GM19452 (cell line): ENCODE measurements around the gene KDM4C.
"Not testable (repeated sequence)": the region's sequence is repeated elsewhere in the genome, so short reads cannot be mapped to it uniquely, and the experiment has no call there.

Experiments used
- ATAC-seq: cut with Tn5 transposase; IDR thresholded peaks from one replicate; pipeline ENCODE4 v1.9.1; 2021; ENCODE audit not compliant: unreplicated experiment

Gene KDM4C

DNA sequence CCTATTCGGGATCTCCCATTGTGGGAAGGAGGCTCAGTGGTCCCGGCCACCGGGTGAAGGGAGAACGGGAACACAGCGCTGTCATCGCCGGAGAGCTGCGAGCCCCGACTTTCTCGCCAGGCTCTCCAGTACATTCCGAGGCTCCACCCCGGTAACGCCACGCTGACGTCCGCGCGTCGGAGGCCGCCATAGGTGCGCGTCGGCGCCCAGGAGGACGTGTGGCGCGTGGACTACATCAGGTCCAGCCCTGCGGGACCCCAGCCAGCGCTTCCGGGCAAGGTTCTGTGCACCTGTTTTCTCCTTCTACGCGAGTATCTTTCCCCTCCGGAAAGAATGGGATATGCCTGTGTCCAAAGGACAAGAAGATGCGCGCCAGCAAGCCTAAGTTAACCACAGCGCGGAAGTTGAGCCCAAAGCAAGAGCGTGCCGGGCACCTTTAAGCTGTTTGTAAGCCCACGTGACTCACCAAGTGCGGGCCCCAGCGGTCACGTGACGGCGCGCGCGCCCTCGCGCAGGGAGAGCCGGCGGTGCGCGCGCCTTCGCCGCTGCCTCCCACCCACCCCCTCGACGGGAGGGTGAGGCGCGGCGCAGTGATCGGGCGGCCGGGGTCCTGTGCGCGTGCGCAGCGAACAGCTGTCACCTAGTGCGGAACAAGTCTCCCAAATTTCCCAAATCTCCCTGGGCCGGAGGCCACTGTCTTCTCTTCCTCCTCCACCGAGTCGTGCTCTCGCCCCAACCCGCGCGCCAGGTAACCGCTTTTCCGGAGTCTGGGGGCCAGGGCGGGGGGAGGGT lies at the start of gene KDM4C:
Gene KDM4C, plus strand, starts transcription at position 518 of the 792 bp plus-strand sequence. CDS start 35,016 bp downstream, outside the sequence.
- peak; percentile 80 for ATAC-seq

DNA sequence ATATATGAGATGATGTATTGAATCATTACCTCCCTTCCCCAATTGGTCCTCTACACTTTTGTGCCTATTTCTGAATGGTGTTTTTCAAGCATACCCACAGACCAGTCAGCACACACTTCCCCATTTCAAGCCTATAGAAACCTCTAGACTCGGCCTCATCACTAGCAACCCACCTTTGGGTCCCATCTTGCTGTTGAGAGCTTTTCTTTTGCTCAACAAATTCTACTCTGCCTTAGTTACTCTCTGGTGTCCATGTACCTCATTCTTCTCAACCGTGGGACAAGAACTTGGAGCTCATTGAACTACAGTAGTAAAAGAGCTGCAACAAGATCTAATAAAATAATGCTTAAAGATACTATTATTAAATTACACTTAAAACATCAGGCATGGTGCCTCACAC lies 49.0 kb upstream of the KDM4C start:
- ATAC-seq = no peak

DNA sequence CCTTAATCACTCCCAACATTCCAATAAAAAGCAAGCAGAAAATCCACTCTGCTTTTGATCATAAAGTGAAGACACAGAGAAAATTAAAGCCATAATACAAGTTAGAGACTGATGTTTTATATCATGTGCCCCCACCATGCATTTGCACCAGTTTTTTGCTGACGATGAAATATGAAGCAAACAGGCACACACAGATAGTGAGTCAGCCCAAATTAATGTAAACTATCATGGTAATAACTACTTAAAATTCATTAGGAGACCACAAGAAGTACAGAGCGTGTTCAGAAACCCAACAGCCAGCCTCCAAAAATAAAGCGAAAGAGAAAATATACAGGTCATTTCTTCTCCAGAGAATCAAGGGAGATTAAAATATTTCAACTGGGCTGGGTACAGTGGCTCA lies 46.4 kb upstream of the KDM4C start:
- no peak for ATAC-seq

DNA sequence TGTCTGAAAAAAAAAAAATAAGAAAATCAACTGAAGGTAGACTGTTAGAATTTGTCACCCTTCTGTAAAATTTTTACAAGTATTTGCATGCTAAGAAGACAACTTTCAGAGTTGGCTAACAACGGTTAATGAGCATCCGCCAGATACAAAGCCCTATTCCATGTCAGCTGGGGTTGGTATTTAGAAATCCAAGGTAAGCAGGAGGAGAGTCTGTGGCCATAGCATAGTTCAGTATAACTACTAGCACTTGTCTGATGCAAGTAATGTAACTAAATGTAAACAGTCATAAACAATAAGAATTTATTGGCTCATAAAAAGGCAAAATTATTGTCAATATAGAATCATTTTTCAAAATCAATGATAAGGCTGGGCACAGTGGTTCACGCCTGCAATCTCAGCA lies 45.7 kb upstream of the KDM4C start:
- ATAC-seq = no peak

DNA sequence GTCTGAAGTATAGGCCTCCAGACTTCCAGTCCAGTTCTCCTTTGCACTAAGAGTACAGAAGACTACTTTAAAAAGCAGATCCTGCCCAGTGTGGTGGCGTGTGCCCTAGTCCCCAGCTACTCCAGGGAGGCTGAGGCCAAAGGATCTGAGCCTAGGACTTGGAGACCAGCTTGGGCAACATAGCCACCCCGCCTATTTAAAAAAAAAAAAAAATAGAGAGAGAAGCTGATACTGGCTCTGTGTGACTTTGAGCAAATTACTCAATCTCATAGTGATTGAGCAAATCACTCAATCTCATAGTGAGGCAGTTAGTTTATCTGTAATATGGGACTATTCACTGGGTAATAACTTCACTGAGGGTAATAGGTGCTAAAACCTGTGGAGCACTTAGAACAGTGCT lies 43.6 kb upstream of the KDM4C start:
- no peak for ATAC-seq

DNA sequence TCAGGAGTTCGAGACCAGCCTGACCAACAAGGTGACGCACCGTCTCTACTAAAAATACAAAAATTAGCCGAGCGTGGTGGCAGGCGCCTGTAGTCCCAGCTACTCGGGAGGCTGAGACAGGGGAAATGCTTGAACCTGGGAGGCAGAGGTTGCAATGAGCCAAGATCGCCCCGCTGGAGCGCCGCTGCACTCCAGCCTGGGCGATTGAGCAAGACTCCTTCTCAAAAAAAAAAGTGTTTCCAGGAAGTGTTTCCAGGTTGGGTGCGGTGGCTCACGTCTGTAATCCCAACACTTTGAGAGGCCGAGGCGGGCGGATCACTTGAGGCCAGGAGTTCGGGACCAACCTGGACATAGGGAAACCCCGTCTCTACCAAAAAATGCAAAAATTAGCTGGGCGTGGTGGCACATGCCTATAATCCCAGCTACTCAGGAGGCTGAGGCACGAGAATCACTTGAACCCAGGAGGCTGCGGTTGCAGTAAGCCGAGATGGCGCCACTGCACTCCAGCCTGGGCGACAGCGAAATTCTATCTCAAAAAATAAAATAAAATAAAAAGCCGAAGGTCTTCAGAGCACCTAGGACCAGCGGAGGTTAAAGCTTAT lies 42.5 kb upstream of the KDM4C start:
- ATAC-seq = not testable (repeated sequence)

DNA sequence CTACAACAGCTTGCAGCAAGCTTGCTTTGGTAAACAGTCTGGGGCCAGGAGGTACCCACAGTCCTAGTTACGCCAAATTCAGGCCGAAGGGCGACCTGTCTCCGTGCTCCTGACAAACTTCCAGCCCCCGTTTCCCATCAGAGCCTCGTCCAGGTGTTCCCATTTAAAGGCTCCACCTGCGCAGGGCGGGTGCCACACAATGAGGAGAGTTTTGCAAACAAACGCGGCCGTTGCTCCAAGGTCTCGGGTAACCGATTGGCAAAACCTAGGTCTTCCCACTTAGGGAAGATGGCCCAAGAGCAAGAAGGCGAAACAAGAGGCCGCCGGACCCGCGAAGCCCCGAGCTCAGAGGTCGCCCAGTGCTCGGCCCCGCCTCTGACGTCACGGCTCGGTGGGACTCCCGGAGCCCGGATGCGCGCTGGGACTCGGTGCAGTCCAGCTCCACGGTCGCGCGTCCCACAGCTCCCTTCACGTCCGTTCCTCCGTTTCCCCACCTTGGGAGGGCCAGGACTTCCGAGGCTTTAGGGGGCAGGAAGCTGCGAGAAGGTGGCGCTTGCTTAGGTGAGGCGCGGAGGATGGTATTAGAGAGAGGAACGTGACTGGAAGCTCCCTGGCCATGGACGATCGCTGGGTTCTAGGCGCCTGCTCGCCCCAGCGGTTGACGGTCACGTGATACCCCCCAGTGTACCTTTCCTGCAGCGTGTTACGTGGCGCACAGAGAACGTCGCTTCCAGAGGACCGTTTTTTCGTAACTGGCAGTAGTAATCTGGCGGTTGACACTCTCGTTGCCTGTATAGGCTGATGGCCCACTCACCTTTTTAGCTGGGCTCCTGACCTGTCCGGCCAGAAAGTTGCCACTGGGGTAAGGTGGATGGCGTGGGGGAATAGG lies 41.8 kb upstream of the KDM4C start:
- peak; percentile 92 for ATAC-seq

DNA sequence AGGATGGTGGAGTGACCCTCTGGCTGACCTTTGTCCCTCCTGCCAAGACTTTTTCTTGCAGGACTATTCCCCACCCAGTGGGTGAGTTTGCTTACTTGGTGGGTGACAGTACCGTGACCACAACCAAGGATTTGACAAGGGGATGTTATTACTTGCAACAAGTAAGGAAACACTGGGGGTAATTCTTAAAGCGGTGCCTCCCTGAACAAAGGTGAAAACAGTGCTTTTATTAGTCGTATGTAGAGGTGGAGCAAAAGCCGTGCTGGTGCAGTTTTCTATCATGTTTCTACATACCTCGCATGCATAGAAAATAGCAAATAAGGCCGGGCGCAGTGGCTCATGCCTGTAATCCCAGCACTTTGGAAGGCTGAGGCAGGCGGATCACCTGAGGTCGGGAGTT lies 41.0 kb upstream of the KDM4C start:
- no peak for ATAC-seq

DNA sequence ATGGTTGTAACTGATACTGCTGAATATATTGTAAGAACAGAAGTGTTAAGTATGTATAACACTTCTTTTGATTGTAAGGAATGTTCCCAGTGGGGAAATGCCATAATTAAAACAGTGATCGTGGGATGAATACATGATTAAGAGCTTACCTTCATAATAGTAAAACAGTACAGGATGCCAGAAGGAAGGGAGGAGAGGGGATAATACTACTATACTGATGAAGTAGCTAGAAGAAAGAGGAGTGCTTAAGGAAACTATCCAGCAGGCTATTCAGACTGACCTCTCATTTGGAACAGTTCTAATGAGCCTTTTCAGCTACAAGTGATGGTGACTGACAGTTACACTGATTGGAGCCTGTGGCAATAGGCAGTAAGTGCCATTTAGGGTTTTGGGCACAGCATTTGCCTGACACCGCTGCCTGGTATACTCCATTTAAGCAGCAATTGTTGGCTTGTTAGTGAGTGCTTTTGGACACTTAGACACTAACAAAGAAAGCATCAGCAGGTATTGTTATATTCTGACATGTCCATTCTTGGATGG lies 33.8 kb upstream of the KDM4C start:
- no peak for ATAC-seq

DNA sequence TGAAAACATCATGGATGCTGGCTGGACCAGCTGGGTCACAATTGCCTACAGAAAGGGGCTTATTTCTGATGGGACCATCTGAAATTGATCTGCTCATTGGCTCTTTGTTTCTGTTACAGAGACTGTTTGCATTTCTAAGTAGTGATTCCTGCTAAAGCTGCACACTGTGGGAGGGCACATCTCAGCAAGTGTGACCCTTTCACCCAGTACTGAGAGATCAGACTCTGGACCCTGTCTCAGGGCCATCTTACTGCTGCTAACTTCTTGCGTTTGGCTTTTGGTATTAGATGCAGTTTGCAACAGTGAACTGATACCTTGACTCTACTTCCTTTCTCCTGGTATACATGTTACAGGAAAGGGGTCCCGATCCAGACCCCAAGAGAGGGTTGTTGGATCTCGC lies 24.5 kb upstream of the KDM4C start:
- no peak for ATAC-seq

DNA sequence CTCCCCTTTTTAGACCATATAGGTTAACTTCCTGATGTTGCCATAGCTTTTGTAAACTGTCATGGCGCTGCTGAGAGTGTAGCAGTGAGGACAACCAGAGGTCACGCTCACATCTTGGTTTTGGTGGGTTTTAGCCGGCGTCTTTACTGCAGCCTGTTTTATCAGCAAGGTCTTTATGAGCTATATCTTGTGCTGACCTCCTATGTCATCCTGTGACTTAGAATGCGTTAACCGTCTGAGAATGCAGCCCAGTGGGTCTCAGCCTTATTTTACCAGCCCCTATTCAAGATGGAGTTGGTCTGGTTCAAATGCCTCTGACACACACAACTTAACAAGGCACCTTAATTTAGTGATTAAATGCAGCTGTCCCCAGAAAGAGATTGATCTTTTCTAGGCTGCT lies 23.9 kb upstream of the KDM4C start:
- ATAC-seq = no peak

DNA sequence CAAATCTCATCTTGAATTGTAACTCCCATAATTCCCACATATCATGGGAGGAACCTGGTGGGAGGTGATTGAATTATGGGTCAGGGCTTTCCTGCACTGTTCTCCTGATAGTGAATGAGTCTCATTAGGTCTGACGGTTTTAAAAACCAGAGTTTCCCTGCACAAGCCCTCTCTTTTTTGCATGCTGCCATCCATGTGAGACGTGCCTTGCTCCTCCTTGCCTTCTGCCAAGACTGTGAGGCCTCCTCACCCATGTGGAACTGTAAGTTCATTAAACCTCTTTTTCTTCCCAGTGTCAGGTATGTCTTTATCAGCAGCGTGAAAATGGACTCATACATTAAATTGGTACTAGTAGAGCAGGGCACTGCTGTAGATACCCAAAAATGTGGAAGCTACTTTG lies 22.4 kb upstream of the KDM4C start:
- no peak for ATAC-seq

DNA sequence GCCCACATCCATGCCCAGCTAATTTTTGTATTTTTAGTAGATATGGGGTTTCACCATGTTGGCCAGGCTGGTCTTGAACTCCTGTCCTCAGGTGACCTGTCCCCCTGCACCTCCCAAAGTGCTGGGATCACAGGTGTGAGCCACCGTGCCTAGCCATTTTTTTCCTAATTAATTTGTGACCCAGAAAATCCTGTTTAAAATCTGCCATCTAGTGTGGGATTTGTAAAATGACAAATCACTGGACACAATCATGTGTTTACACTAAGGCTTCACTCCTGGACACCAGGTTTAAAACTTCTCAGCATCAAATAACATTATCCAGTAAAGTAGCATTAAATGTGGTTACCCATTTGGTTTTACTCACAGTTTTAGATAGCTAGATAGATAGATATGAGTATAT lies 18.6 kb upstream of the KDM4C start:
- no peak for ATAC-seq

DNA sequence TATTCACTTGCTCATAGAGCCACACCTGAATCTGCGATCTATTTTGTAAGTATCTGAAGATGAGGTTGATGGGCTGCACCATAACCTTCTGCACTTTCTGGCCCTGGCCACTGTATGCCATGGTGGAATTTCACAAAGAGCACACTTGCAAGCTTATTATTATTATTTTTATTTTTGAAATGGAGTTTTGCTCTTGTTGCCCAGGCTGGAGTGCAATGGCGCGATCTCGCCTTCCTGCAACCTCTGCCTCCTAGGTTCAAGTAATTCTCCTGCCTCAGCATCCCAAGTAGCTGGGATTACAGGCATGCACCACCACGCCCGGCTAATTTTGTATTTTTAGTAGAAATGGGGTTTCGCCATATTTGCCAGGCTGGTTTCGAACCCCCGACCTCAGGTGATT lies 8.9 kb upstream of the KDM4C start:
- ATAC-seq = not testable (repeated sequence)

DNA sequence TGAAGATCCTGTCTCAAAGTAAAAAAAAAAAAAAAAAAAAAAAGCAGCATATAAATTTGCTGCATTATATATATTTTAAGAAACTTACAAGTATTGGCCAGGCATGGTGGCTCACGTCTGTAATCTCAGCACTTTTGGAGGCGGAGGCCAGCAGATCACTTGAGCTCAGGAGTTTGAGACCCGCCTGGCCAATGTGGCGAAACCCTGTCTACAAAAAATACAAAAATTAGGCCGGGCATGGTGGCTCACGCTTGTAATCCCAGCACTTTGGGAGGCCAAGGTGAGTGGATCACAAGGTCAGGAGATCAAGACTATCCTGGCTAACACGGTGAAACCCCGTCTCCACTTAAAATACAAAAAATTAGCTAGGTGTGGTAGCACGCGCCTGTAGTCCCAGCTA lies 2.9 kb upstream of the KDM4C start:
- not testable (repeated sequence) for ATAC-seq

DNA sequence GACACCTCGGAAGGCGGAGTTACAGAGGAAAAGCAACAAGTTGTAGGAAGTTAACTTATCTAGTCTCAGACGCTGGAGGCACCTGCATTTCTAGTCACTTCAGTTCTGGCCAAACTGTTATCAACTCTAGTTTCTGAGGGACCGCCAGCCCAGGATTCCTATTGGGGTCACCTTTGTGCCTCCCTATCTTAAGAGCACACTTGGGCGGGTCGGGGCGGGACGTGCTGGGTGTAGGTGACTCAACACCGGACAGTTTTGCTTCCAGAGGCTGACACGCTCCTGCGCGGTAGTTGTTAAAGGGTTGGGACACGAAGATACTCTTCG lies 679 bp upstream of the KDM4C start:
- ATAC-seq = peak; percentile 39

DNA sequence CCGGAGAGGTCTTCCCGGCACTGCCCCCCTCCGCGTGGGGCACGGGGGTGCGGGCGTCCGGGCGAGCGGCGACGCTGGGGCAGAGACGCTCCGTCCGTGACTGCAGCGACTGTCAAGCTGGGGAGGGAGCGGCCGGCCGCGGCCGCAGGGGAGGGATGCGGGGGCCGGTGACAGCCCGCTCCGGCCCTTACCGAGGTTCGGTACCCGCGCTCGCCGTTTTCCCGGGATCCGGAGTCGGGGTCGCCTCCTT lies 400 bp downstream of the KDM4C start:
- peak; percentile 16 for ATAC-seq

DNA sequence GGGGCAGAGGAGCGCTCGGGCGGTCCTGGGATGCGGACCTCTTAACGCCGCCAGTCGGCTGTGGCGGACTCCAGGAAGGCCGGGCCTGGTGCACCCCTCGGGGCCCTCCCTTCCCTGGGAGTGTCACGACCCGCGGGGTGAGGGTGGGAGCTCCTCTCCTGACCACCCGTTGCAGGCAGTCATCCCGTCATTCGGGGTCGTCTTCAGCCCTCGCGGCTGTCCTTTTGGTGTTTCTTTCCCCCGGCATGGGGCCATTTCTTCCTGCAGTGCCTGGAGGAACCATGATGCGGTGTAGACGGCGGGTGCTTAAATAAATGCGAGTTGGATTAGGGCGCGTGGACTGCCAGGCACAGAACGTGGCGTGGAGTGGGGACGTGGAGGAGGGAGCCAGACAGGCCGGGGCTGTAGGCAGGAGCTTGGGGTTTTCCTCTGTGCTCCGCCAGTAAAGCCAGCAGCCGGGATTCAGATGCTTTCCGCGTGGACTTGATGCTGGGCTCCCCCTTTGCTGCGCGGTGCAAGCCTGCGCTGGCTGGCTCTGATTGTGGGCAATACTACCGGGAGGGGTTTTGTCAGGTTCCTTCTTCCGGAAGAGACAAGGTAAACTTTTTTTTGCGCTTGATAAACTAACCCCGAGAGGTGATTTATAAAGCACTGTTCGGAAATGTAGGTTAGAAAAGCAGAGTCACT lies 868 bp downstream of the KDM4C start:
- ATAC-seq = peak; percentile 23

DNA sequence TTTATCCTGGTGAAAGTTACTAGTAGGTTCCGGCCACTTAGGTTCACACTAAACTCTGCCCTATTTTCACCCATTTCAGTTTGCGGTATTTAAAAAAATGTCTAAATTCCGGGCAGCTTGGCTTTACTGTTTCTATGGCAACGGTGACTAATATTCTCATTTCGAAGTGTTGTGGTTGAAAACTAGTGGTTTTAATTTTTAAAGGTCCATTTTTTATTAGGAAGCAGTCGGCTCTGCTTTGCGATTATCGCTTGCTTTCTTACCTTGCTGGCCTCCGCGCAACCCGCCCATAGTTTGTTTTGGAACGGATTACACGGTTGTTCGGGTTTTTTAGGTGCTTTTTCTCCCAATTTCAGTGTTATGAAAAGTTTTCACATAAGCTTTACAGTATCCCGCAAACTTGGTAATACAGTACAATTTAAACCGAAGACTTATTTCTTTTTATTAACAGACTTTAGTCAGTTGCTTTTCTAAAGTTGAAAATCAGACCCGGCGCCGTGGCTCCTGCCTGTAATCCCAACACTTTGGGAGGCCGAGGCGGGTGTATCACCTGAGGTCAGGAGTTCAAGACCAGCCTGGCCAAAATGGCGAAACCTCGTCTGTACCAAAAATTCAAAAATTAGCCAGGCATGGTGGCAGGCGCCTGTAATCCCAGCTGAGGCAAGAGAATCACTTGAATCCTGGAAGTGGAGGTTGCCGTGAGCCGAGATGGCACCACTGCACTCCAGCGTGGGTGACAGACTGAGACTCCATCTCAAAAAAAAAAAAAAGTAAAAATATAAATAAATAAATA lies 1.6 kb downstream of the KDM4C start:
- peak; percentile 11 for ATAC-seq

DNA sequence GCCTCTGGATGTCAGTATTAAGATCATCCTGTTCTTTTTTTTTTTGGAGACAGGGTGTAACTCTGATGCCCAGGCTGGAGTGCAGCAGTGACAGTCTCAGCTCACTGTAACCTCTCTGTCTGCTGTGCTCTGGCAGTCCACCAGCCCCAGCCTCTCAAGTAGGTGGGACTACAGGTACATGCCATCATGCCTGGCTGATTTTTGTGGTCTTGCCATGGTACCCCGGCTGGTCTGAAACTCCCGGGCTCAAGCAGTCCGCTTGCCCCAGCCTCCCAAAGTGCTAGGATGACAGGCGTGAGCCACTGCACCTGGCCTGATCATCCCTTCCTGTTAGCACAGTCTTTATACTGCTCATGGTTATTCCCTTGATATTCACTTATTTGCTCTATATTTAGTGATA lies 3.5 kb downstream of the KDM4C start:
- no peak for ATAC-seq

DNA sequence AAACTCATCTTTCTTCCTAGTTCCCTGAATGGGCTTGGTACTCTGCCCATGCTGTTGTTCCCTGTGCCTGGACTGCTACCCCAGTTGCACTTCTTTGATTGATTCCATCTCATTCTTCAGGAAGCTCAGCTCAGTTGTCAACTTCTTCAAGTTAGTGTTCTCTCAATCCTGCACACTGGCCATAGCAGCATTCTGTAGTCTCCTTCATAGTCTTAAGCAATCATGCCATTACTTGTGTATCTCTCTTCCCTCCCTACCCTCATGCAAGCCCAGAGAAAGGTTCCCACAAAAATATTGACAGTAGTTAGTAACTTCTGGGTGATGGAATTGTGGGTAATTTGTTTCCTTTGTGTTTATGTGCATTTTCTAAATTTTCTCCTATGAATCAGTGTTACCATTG lies 5.5 kb downstream of the KDM4C start:
- no peak for ATAC-seq
